ENCODE measurements around the gene NUDC. TPM values are rescaled to one million over a fixed set of nuclear protein-coding genes. Genes with fewer than 3 reads are reported as not detected.

The NUDC gene
- total RNA-seq, 1 donor from 2014 or later: 19.2 TPM

GRCh38 chr1:26953374-26953773, 31.8 kb downstream of the NUDC start:
- DNase-seq (ENCODE audit: low spot score in 2 of 2): no peak

GRCh38 chr1:26956321-26956720, 34.8 kb downstream of the NUDC start:
- no peak overlapping the region for H3K27ac ChIP-seq
- H3K36me3 ChIP-seq: no peaks in the 10 kb centered on the region
- intact Hi-C loops (cut with DNase I): no loop called here
- H3K4me3 ChIP-seq: no peak overlapping the region
- H3K4me1 ChIP-seq: peaks cover 5 to 9% of the 10 kb centered on the region in 2 donors
- H3K27me3 ChIP-seq: peaks cover 16% of the 10 kb centered on the region
- no peak for TF ChIP-seq CTCF (IDR thresholded peaks at IDR 0.05)
- DNase-seq (ENCODE audit: low spot score in 2 of 2): no peak
- H3K9me3 ChIP-seq: no peaks in the 10 kb centered on the region

More at GRCh38 chr1:26953374-26953773, 31.8 kb downstream of the NUDC start:
- Histone ChIP-seq H3K27me3 (no peaks in the 10 kb centered on the region), H3K36me3 (no peaks in the 10 kb centered on the region), H3K4me1 (no peaks in the 10 kb centered on the region), H3K4me3 (no peak overlapping the region), H3K27ac (no peak overlapping the region), H3K9me3 (no peaks in the 10 kb centered on the region)
- TF ChIP-seq CTCF (IDR thresholded peaks at IDR 0.05): no peak
- intact Hi-C loops (cut with DNase I): no loop called here

- intact Hi-C loops (cut with DNase I): no loop called here
- H3K27me3 ChIP-seq: peaks cover 16% of the 10 kb centered on the region
Measured at GRCh38 chr1:26957306-26957705, 35.8 kb downstream of the NUDC start.

GRCh38 chr1:26959270-26959669, 37.7 kb downstream of the NUDC start:
- H3K4me3 ChIP-seq: no peak overlapping the region
- H3K27me3 ChIP-seq: peaks cover 16% of the 10 kb centered on the region

More at GRCh38 chr1:26957306-26957705, 35.8 kb downstream of the NUDC start:
- Histone ChIP-seq H3K36me3 (no peaks in the 10 kb centered on the region), H3K4me3 (no peak overlapping the region), H3K27ac (no peak overlapping the region), H3K9me3 (no peaks in the 10 kb centered on the region), H3K4me1 (peaks cover 5 to 9% of the 10 kb centered on the region in 2 donors)
- DNase-seq (ENCODE audit: low spot score in 2 of 2): no peak
- no peak for TF ChIP-seq CTCF (IDR thresholded peaks at IDR 0.05)

GRCh38 chr1:26959722-26960624, 38.4 kb downstream of the NUDC start, which contains the start of gene KDF1:
KDF1 (minus strand) TSS chr1:26960468; CDS start chr1:26952380, 8,088 bp downstream.
- intact Hi-C loops (cut with DNase I): loop anchor here (10.0 kb wide), 1 partner anchor 135 kb away; no protein-coding TSS in a partner anchor
- no peak within 1 kb of the TSS for H3K27ac ChIP-seq
- peaks cover 5 to 9% of the 10 kb centered on the region in 2 donors for H3K4me1 ChIP-seq
- peaks cover 16% of the 10 kb centered on the region for H3K27me3 ChIP-seq
- no peaks in the 10 kb centered on the region for H3K9me3 ChIP-seq
- no peak for DNase-seq (ENCODE audit: low spot score in 2 of 2)
- no peaks in the 10 kb centered on the region for H3K36me3 ChIP-seq
- no peak for TF ChIP-seq CTCF (IDR thresholded peaks at IDR 0.05)
- peak within 1 kb of the TSS; percentile 37 to 46 for H3K4me3 ChIP-seq

More at GRCh38 chr1:26959270-26959669, 37.7 kb downstream of the NUDC start:
- Histone ChIP-seq H3K36me3 (no peaks in the 10 kb centered on the region), H3K27ac (no peak overlapping the region), H3K9me3 (no peaks in the 10 kb centered on the region), H3K4me1 (peaks cover 5 to 9% of the 10 kb centered on the region in 2 donors)
- intact Hi-C loops (cut with DNase I): no loop called here
- DNase-seq (ENCODE audit: low spot score in 2 of 2): no peak
- no peak for TF ChIP-seq CTCF (IDR thresholded peaks at IDR 0.05)

All from ascending aorta (tissue), 2 donors.